Islet precursor cell (in vitro differentiated cells): ENCODE measurements around the gene NOTCH3.

ENCODE experiments used
- DNase-seq: peaks from one replicate; pipeline ENCODE4 v3.0.0-alpha.2; 2018

The NOTCH3 gene

GRCh38 chr19:15122331-15123030 lies 78.3 kb downstream of the NOTCH3 start:
- no peak for DNase-seq

- DNase-seq: peak; percentile 47
Observed at GRCh38 chr19:15120135-15121026, 80.4 kb downstream of the NOTCH3 start.

- no peak for DNase-seq
Observed at GRCh38 chr19:15118789-15119494, 81.9 kb downstream of the NOTCH3 start.

- peak; percentile 52 for DNase-seq
Observed at GRCh38 chr19:15118248-15118647, 82.5 kb downstream of the NOTCH3 start.

GRCh38 chr19:15116856-15117255 lies 83.9 kb downstream of the NOTCH3 start:
- DNase-seq: no peak

GRCh38 chr19:15115762-15116615 lies 84.8 kb downstream of the NOTCH3 start:
- DNase-seq: no peak

- no peak for DNase-seq
Observed at GRCh38 chr19:15115080-15115479, 85.7 kb downstream of the NOTCH3 start.

- DNase-seq: no peak
Observed at GRCh38 chr19:15114153-15114540, 86.6 kb downstream of the NOTCH3 start.

- no peak for DNase-seq
Observed at GRCh38 chr19:15113245-15114152, 87.3 kb downstream of the NOTCH3 start.

GRCh38 chr19:15112385-15112784 lies 88.4 kb downstream of the NOTCH3 start:
- no peak for DNase-seq

GRCh38 chr19:15111758-15112157 lies 89.0 kb downstream of the NOTCH3 start:
- DNase-seq: no peak

- no peak for DNase-seq
Observed at GRCh38 chr19:15110418-15110815, 90.4 kb downstream of the NOTCH3 start.

- no peak for DNase-seq
Observed at GRCh38 chr19:15109768-15110417, 90.9 kb downstream of the NOTCH3 start.
